PFSK-1 (cell line): ENCODE measurements around the gene VASH2.

Experiments used
- POLR2AphosphoS5 ChIP-seq: IDR thresholded peaks from 2 replicates; pipeline ENCODE4 v1.6.1; 2012; ENCODE audit warnings: low read depth, mild to moderate bottlenecking, control low read depth, low read length, moderate library complexity
- SIN3A ChIP-seq: IDR thresholded peaks from 2 replicates; pipeline ENCODE4 v1.6.1; 2012; ENCODE audit warnings: mild to moderate bottlenecking, low read length, moderate library complexity, borderline replicate concordance; ENCODE audit not compliant: insufficient read depth
- TAF1 ChIP-seq: IDR thresholded peaks from 2 replicates; pipeline ENCODE4 v1.6.1; 2012; ENCODE audit warnings: low read length, control low read depth, borderline replicate concordance; ENCODE audit not compliant: insufficient read depth
- TF ChIP-seq, protein P1 (sequence below), 2 experiments: IDR thresholded peaks; 2 replicates each; pipeline versions ENCODE4 v1.6.1 to v1.8.0; 2011 to 2012; ENCODE audit warnings: low read depth in 2 of 2, low read length in 2 of 2, control low read depth in 1 of 2, inconsistent platforms in 1 of 2, mild to moderate bottlenecking in 1 of 2, moderate library complexity in 1 of 2; ENCODE audit not compliant: insufficient read depth in 1 of 2

DNA sequence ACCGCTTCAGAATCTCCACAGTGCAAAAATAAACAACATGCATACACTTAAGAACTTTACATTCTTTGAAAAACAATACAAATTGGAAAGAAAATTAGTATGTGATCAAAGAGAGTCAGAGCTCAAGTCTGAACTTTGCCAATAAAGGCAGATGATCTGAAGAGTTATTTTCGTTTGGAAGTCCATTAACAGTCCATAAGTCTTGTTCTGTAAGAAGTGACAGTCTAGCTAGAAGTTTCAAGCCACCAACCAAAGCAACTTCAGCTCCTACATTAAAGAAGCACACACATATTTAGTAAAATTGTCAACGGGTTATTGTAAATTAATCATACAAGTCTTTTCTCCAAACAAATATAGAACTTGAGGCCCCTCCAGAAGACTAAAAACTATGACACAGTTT, 44.6 kb downstream of the VASH2 start:
- TF ChIP-seq TAF1, result no peak
- TF ChIP-seq SIN3A, result no peak
- TF ChIP-seq POLR2AphosphoS5, result no peak
- TF ChIP-seq, protein P1, sequence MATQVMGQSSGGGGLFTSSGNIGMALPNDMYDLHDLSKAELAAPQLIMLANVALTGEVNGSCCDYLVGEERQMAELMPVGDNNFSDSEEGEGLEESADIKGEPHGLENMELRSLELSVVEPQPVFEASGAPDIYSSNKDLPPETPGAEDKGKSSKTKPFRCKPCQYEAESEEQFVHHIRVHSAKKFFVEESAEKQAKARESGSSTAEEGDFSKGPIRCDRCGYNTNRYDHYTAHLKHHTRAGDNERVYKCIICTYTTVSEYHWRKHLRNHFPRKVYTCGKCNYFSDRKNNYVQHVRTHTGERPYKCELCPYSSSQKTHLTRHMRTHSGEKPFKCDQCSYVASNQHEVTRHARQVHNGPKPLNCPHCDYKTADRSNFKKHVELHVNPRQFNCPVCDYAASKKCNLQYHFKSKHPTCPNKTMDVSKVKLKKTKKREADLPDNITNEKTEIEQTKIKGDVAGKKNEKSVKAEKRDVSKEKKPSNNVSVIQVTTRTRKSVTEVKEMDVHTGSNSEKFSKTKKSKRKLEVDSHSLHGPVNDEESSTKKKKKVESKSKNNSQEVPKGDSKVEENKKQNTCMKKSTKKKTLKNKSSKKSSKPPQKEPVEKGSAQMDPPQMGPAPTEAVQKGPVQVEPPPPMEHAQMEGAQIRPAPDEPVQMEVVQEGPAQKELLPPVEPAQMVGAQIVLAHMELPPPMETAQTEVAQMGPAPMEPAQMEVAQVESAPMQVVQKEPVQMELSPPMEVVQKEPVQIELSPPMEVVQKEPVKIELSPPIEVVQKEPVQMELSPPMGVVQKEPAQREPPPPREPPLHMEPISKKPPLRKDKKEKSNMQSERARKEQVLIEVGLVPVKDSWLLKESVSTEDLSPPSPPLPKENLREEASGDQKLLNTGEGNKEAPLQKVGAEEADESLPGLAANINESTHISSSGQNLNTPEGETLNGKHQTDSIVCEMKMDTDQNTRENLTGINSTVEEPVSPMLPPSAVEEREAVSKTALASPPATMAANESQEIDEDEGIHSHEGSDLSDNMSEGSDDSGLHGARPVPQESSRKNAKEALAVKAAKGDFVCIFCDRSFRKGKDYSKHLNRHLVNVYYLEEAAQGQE (IDR thresholded peaks at IDR 0.05; ENCODE audit: insufficient read depth in 1 of 2, low read depth in 2 of 2, low read length in 2 of 2), result no peak
